HCT116 (cell line): ENCODE results near the gene MED28. TPM values are rescaled to one million over a fixed set of nuclear protein-coding genes. Genes with fewer than 3 reads are reported as not detected.

Experiments used
- ATAC-seq: fragments of 200-7000 bp; cut with Tn5 transposase; 2 replicates; pipeline ENCODE4 v1.9.1; 2020; ENCODE audit warnings: mild to moderate bottlenecking, moderate library complexity
- BruUV-seq: library from RNA; stranded (reverse); fragments of 400-500 nt; replicated peaks from 2 replicates; lab custom pipeline; 2021; lab: Mats Ljungman, UMichigan
- CTCF ChIA-PET: fragments of 300-600 bp; sonication (Branson Sonifier 250); formaldehyde crosslinking; loops from one replicate; lab custom pipeline; 2021; ENCODE audit warnings: antibody characterized with exemption; lab: Charles Lee
- POLR2A ChIA-PET: fragments of 300-600, 350-600 bp; sonication (Branson Sonifier 250); formaldehyde crosslinking; loops from one replicate; lab custom pipeline; 2021; ENCODE audit warnings: antibody characterized with exemption; lab: Charles Lee
- RAD21 ChIA-PET, 2 experiments: fragments of 300-600 bp; sonication (Branson Sonifier 250); formaldehyde crosslinking; loops; one replicate each; lab custom pipeline; 2023; ENCODE audit warnings: low total read pairs in 2 of 2; ENCODE audit not compliant: uncharacterized antibody in 2 of 2, unreplicated experiment in 2 of 2, low non-redundant PET in 1 of 2; lab: Charles Lee
- DNase-seq: peaks from one replicate; pipeline ENCODE4 v3.0.0-alpha.2; 2010; ENCODE audit warnings: low read depth, low spot score
- H2AFZ ChIP-seq: fragments of 200-600 bp; shearing (Covaris generic), sonication (generic); 2 replicates; pipeline ENCODE4 v1.6.1; 2017; ENCODE audit warnings: low read depth, mixed run types, mixed read lengths, antibody characterized with exemption, low read length; ENCODE audit not compliant: poor library complexity, severe bottlenecking
- H3K27ac ChIP-seq: 2 replicates; pipeline ENCODE4 v1.5.1; 2012; ENCODE audit warnings: low read depth, low read length
- H3K27me3 ChIP-seq: fragments of 200-600 bp; sonication (generic); 2 replicates; pipeline ENCODE4 v1.6.1; 2016; ENCODE audit warnings: mixed run types, low read length, mixed read lengths; ENCODE audit not compliant: insufficient read depth
- H3K36me3 ChIP-seq, 2 experiments: fragments of 200-500 bp in 1 of 2; fragments of 200-600 bp in 1 of 2; sonication (Bioruptor generic) in 1 of 2; sonication (generic) in 1 of 2; 2 replicates each; pipeline versions ENCODE4 v1.5.1 to v1.6.1; 2014 to 2016; ENCODE audit warnings: low read length in 2 of 2, inconsistent platforms in 1 of 2, mixed read lengths in 1 of 2, mixed run types in 1 of 2; ENCODE audit not compliant: insufficient read depth in 2 of 2, control insufficient read depth in 1 of 2
- H3K4me1 ChIP-seq, 2 experiments: fragments of 200-600 bp in 1 of 2; sonication (generic) in 1 of 2; 2 replicates each; pipeline versions ENCODE4 v1.5.1 to v1.6.1; 2012 to 2017; ENCODE audit warnings: low read length in 2 of 2, inconsistent platforms in 1 of 2, mild to moderate bottlenecking in 1 of 2, mixed read lengths in 1 of 2, mixed run types in 1 of 2, moderate library complexity in 1 of 2; ENCODE audit not compliant: insufficient read depth in 2 of 2, control insufficient read depth in 1 of 2
- H3K4me2 ChIP-seq: fragments of 200-600 bp; sonication (generic); 2 replicates; pipeline ENCODE4 v1.6.1; 2017; ENCODE audit warnings: mixed run types, low read length, mixed read lengths
- H3K4me3 ChIP-seq, 2 experiments: fragments of 200-600 bp in 1 of 2; sonication (generic) in 1 of 2; replicated peaks in 1 of 2; 2 replicates each; pipeline ENCODE4 v1.5.1; 2011 to 2016; ENCODE audit warnings: low read length in 2 of 2, control low read depth in 1 of 2, low read depth in 1 of 2, mild to moderate bottlenecking in 1 of 2, mixed read lengths in 1 of 2, mixed run types in 1 of 2
- H3K79me2 ChIP-seq: fragments of 200-600 bp; sonication (generic); 2 replicates; pipeline ENCODE4 v1.6.1; 2017; ENCODE audit warnings: mild to moderate bottlenecking, mixed run types, low read length, moderate library complexity, mixed read lengths; ENCODE audit not compliant: insufficient read depth
- H3K9ac ChIP-seq: fragments of 200-600 bp; sonication (generic); 2 replicates; pipeline ENCODE4 v1.6.1; 2016; ENCODE audit warnings: low read length, mixed read lengths
- H3K9me2 ChIP-seq: fragments of 200-600 bp; sonication (generic), shearing (Covaris generic); 2 replicates; pipeline ENCODE4 v1.6.1; 2017; ENCODE audit warnings: mixed run types, mild to moderate bottlenecking, moderate library complexity; ENCODE audit not compliant: insufficient read depth
- H3K9me3 ChIP-seq, 2 experiments: fragments of 200-500 bp in 1 of 2; fragments of 200-600 bp in 1 of 2; sonication (Bioruptor generic) in 1 of 2; sonication (generic) in 1 of 2; 2 replicates each; pipeline ENCODE4 v1.6.1; 2014 to 2017; ENCODE audit warnings: low read length in 2 of 2, mixed read lengths in 2 of 2, inconsistent platforms in 1 of 2, low read depth in 1 of 2, mild to moderate bottlenecking in 1 of 2, mixed run types in 1 of 2, moderate library complexity in 1 of 2; ENCODE audit not compliant: control insufficient read depth in 1 of 2, insufficient read depth in 1 of 2
- H4K20me1 ChIP-seq: fragments of 200-600 bp; sonication (generic), shearing (Covaris generic); 2 replicates; pipeline ENCODE4 v1.6.1; 2017; ENCODE audit warnings: mixed run types, mild to moderate bottlenecking, moderate library complexity; ENCODE audit not compliant: insufficient read depth
- ATF3 ChIP-seq: IDR thresholded peaks from 2 replicates; pipeline ENCODE4 v1.6.1; 2012
- CEBPB ChIP-seq: IDR thresholded peaks from 2 replicates; pipeline ENCODE4 v1.6.1; 2012; ENCODE audit warnings: low read depth
- CTCF ChIP-seq, 3 experiments: fragments of 200-600 bp in 1 of 3; sonication (generic) in 1 of 3; IDR thresholded peaks in 2 of 3; conservative IDR thresholded peaks in 1 of 3; 2 replicates each; pipeline ENCODE4 v1.5.1; 2012 to 2017; ENCODE audit warnings: low read depth in 2 of 3, low read length in 2 of 3, antibody characterized with exemption in 1 of 3, borderline replicate concordance in 1 of 3, control low read depth in 1 of 3, mild to moderate bottlenecking in 1 of 3, mixed read lengths in 1 of 3, mixed run types in 1 of 3, moderate library complexity in 1 of 3; ENCODE audit not compliant: insufficient read depth in 1 of 3
- EGR1 ChIP-seq: IDR thresholded peaks from 2 replicates; pipeline ENCODE4 v1.6.1; 2012; ENCODE audit warnings: low read depth
- EZH2 ChIP-seq: fragments of 200-600 bp; sonication (generic); IDR thresholded peaks from 2 replicates; pipeline ENCODE4 v1.6.1; 2017; ENCODE audit warnings: antibody characterized with exemption, mixed run types
- EZH2phosphoT487 ChIP-seq: fragments of 200-600 bp; IDR thresholded peaks from 2 replicates; pipeline ENCODE4 v1.6.1; 2018; ENCODE audit warnings: antibody characterized with exemption, borderline replicate concordance
- FOSL1 ChIP-seq: IDR thresholded peaks from 2 replicates; pipeline ENCODE4 v1.6.1; 2012; ENCODE audit warnings: low read depth
- SRF ChIP-seq: IDR thresholded peaks from 2 replicates; pipeline ENCODE4 v1.6.1; 2012; ENCODE audit warnings: low read depth
- TCF7L2 ChIP-seq: IDR thresholded peaks from 2 replicates; pipeline ENCODE4 v1.7.0; 2011; ENCODE audit warnings: borderline replicate concordance, inconsistent platforms; ENCODE audit not compliant: insufficient read depth, insufficient read length; ENCODE audit errors: extremely low read depth
- YY1 ChIP-seq: IDR thresholded peaks from 2 replicates; pipeline ENCODE4 v1.6.1; 2011; ENCODE audit warnings: low read length, low read depth, moderate library complexity, mild to moderate bottlenecking; ENCODE audit not compliant: insufficient replicate concordance; ENCODE audit errors: extremely low read depth
- ZBTB33 ChIP-seq: IDR thresholded peaks from 2 replicates; pipeline ENCODE4 v1.6.1; 2011; ENCODE audit warnings: mild to moderate bottlenecking, low read length, moderate library complexity; ENCODE audit not compliant: insufficient replicate concordance; ENCODE audit errors: extremely low read depth
- ZNF274 ChIP-seq: fragments of 200-500 bp; sonication (Bioruptor generic); IDR thresholded peaks from 2 replicates; pipeline ENCODE4 v1.6.1; 2014; ENCODE audit warnings: mild to moderate bottlenecking, low read depth, low read length, inconsistent platforms
- intact Hi-C: fragments of 100-400 bp; cut with micrococcal nuclease; formaldehyde crosslinking; loops from 2 replicates; pipeline ENCODE4 v1.10.0; 2022
- total RNA-seq: library from RNA; stranded (reverse); gene quantifications from one replicate; pipeline ENCODE4 v1.2.1, GENCODE V29; 2021; ENCODE audit not compliant: unreplicated experiment

MED28 gene
- total RNA-seq, 1 experiment from 2014 or later: 48.8 TPM

GRCh38 chr4:17589355-17589754 lies 25.1 kb upstream of the MED28 start:
- Histone ChIP-seq H3K9me3 (no peaks in the 10 kb centered on the region), H3K79me2 (no peaks in the 10 kb centered on the region; the same call in 1 of the 2 replicates), H3K4me2 (no peak overlapping the region), H3K4me1 (no peaks in the 10 kb centered on the region), H3K9ac (no peak overlapping the region), H3K9me2 (no peaks in the 10 kb centered on the region), H3K27me3 (no peaks in the 10 kb centered on the region), H3K4me3 (no peak overlapping the region), H2AFZ (no peak overlapping the region), H3K27ac (no peak overlapping the region), H3K36me3 (peaks cover 7 to 44% of the 10 kb centered on the region in 2 experiments; a peak in 2 of 4 replicates), H4K20me1 (no peaks in the 10 kb centered on the region)
- no peak for ATAC-seq
- ChIA-PET POLR2A (no interaction called here), CTCF (no interaction called here), RAD21 (no interaction called here)
- BruUV-seq: no TSS peak
- intact Hi-C loops: no loop called here
- DNase-seq: no peak
- TF ChIP-seq YY1 (no peak), EGR1 (no peak), SRF (no peak), CEBPB (no peak), ZNF274 (no peak), FOSL1 (no peak), TCF7L2 (no peak)

GRCh38 chr4:17595471-17596005 lies 18.9 kb upstream of the MED28 start:
- no peaks in the 10 kb centered on the region for H3K9me2 ChIP-seq
- intact Hi-C loops: loop anchor here (2.0 kb wide), 1 partner anchor 213 kb away; no protein-coding TSS in a partner anchor
- POLR2A ChIA-PET: interaction anchor here (1.2 kb wide), 1 partner anchor 18 kb away, joined by 3 read pairs; no protein-coding TSS in a partner anchor
- no TSS peak for BruUV-seq
- TF ChIP-seq FOSL1 (no peak), ATF3 (no peak), EZH2phosphoT487 (no peak), EZH2 (no peak), ZBTB33 (no peak), TCF7L2 (no peak), YY1 (no peak), ZNF274 (no peak), CTCF (IDR thresholded peaks at IDR 0.05 in 2 of 3, conservative IDR thresholded peaks at IDR 0.05 in 1 of 3; ENCODE audit: borderline replicate concordance in 1 of 3, insufficient read depth in 1 of 3, low read depth in 2 of 3, low read length in 2 of 3) (no peak), CEBPB (no peak)
- no peaks in the 10 kb centered on the region for H3K27me3 ChIP-seq
- ATAC-seq (no peak), DNase-seq (no peak)
- no peaks in the 10 kb centered on the region for H3K4me1 ChIP-seq
- H3K4me2 ChIP-seq: no peak overlapping the region
- H3K27ac ChIP-seq: no peak overlapping the region
- no peaks in the 10 kb centered on the region for H4K20me1 ChIP-seq
- CTCF ChIA-PET: no interaction called here
- H3K4me3 ChIP-seq: no peak overlapping the region
- no peaks in the 10 kb centered on the region; the same call in 1 of the 2 replicates for H3K79me2 ChIP-seq
- no peak overlapping the region for H3K9ac ChIP-seq
- H2AFZ ChIP-seq: no peak overlapping the region
- no peaks in the 10 kb centered on the region for H3K9me3 ChIP-seq
- H3K36me3 ChIP-seq: peaks cover 26% of the 10 kb centered on the region in 2 experiments; a peak in 3 of 4 replicates
- RAD21 ChIA-PET: no interaction called here
